ENCODE measurements around the gene SARDH.

DNA sequence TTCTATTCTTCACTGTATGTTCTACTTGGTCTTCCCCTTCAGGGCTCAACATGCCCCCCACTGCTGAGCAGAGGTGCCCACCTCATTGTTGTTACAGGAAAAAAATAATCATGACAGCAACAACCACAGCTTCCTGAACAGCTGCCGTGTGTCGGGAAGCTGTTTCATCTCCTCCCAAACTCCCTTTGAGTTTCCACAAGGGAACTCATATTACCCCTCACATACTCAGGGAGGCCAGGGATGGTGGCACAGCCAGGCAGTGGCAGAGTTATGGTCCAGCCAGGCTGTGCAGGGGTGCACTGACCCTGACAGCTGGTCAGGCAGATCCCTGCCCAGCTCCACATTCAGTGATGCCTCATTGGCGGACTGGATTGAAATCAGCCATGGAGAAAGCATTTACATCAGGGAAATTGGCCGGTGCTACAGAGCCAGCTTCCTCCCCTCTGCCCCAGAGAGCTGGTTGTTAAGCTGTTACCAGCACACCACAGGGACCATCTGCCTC is 37.3 kb downstream of the SARDH start:
- TF ChIP-seq, protein P1, sequence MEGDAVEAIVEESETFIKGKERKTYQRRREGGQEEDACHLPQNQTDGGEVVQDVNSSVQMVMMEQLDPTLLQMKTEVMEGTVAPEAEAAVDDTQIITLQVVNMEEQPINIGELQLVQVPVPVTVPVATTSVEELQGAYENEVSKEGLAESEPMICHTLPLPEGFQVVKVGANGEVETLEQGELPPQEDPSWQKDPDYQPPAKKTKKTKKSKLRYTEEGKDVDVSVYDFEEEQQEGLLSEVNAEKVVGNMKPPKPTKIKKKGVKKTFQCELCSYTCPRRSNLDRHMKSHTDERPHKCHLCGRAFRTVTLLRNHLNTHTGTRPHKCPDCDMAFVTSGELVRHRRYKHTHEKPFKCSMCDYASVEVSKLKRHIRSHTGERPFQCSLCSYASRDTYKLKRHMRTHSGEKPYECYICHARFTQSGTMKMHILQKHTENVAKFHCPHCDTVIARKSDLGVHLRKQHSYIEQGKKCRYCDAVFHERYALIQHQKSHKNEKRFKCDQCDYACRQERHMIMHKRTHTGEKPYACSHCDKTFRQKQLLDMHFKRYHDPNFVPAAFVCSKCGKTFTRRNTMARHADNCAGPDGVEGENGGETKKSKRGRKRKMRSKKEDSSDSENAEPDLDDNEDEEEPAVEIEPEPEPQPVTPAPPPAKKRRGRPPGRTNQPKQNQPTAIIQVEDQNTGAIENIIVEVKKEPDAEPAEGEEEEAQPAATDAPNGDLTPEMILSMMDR (conservative IDR thresholded peaks at IDR 0.05 in 1 of 2, IDR thresholded peaks at IDR 0.05 in 1 of 2; ENCODE audit: low read depth in 1 of 2, low read length in 2 of 2) = no peak
- no peak for TF ChIP-seq EZH2 (IDR thresholded peaks at IDR 0.05; ENCODE audit: low read length, missing control alignments)

All from fibroblast of lung (primary cell).